Smooth muscle cell (in vitro differentiated cells): ENCODE measurements around the gene EOGT. TPM values are rescaled to one million over a fixed set of nuclear protein-coding genes. Genes with fewer than 3 reads are reported as not detected.

Source experiments
- DNase-seq: peaks from one replicate; lab custom pipeline; 2025; ENCODE audit not compliant: unreplicated experiment; lab: John Stamatoyannopoulos, UW
- H2AFZ ChIP-seq: fragments of 200-600 bp; sonication (generic); 2 replicates; pipeline ENCODE4 v1.6.0; 2016; ENCODE audit warnings: antibody characterized with exemption, low read depth, mild to moderate bottlenecking
- H3F3A ChIP-seq: fragments of 200-600 bp; sonication (generic); 2 replicates; pipeline ENCODE4 v1.6.0; 2017; ENCODE audit warnings: antibody characterized with exemption, low read depth
- H3K27ac ChIP-seq: fragments of 200-600 bp; sonication (generic); 2 replicates; pipeline ENCODE4 v1.5.1; 2016; ENCODE audit warnings: low read depth, mild to moderate bottlenecking
- H3K27me3 ChIP-seq: fragments of 200-600 bp; sonication (generic); 2 replicates; pipeline ENCODE4 v1.6.1; 2016; ENCODE audit warnings: low read depth, mild to moderate bottlenecking
- H3K36me3 ChIP-seq: fragments of 200-600 bp; sonication (generic); 2 replicates; pipeline ENCODE4 v1.5.1; 2016; ENCODE audit warnings: low read depth
- H3K4me1 ChIP-seq: fragments of 200-600 bp; sonication (generic); 2 replicates; pipeline ENCODE4 v1.5.1; 2016; ENCODE audit warnings: low read depth
- H3K4me2 ChIP-seq: fragments of 200-600 bp; sonication (generic); 2 replicates; pipeline ENCODE4 v1.6.0; 2016; ENCODE audit warnings: mild to moderate bottlenecking
- H3K4me3 ChIP-seq: fragments of 200-600 bp; sonication (generic); 2 replicates; pipeline ENCODE4 v1.5.1; 2016; ENCODE audit warnings: mild to moderate bottlenecking
- H3K79me2 ChIP-seq: fragments of 200-600 bp; sonication (generic); 2 replicates; pipeline ENCODE4 v1.6.0; 2016; ENCODE audit warnings: low read depth, mild to moderate bottlenecking
- H3K9ac ChIP-seq: fragments of 200-600 bp; sonication (generic); 2 replicates; pipeline ENCODE4 v1.6.0; 2016; ENCODE audit warnings: low read depth
- H3K9me3 ChIP-seq: fragments of 200-600 bp; sonication (generic); replicated peaks from 2 replicates; pipeline ENCODE4 v1.5.1; 2016; ENCODE audit warnings: low read depth
- H4K20me1 ChIP-seq: fragments of 200-600 bp; sonication (generic); 2 replicates; pipeline ENCODE4 v1.6.0; 2016; ENCODE audit warnings: low read depth
- CTCF ChIP-seq: fragments of 200-600 bp; sonication (generic); IDR thresholded peaks from 2 replicates; pipeline ENCODE4 v1.5.1; 2017; ENCODE audit warnings: borderline replicate concordance, mild to moderate bottlenecking, antibody characterized with exemption; ENCODE audit not compliant: insufficient read depth, poor library complexity, severe bottlenecking
- WGBS: methylation state at CpG from one replicate; pipeline ENCODE4 v1.1.7; 2016; ENCODE audit warnings: low lambda C conversion rate; 5-methylcytosine and 5-hydroxymethylcytosine counted together
- polyA plus RNA-seq: library from polyadenylated mRNA; unstranded; fragments of >200 nt; fragmentation: Nextera tagmentation; extraction: Ambion mirVana; gene quantifications from 2 replicates; pipeline ENCODE4 v1.2.1, GENCODE V29; 2016
- total RNA-seq: library from RNA; depleted of rRNA; stranded (reverse); fragments of >200 nt; gene quantifications from 2 replicates; pipeline ENCODE4 v1.2.3, GENCODE V29; 2014

EOGT gene
- total and polyA plus RNA-seq, 2 experiments from 2014 or later: 21.2 to 30.6 TPM

GRCh38 chr3:69032142-69032541, 18.7 kb upstream of the EOGT start:
- Histone ChIP-seq H3K4me2 (no peak overlapping the region), H3K9me3 (no peaks in the 10 kb centered on the region)

GRCh38 chr3:69031635-69032034, 18.2 kb upstream of the EOGT start:
- TF ChIP-seq CTCF: no peak
- Histone ChIP-seq H3K4me3 (no peak overlapping the region), H2AFZ (no peak overlapping the region), H3K9me3 (no peaks in the 10 kb centered on the region), H3K9ac (no peak overlapping the region), H3K36me3 (peaks cover 60% of the 10 kb centered on the region), H3K27me3 (no peaks in the 10 kb centered on the region), H3K4me2 (no peak overlapping the region), H3K27ac (no peak overlapping the region), H3K79me2 (peaks cover 10% of the 10 kb centered on the region), H3K4me1 (no peaks in the 10 kb centered on the region), H4K20me1 (peaks cover 27% of the 10 kb centered on the region), H3F3A (no peaks in the 10 kb centered on the region)
- no peak for DNase-seq
- 97% methylated on average over 1 of the region's 1 CpG for WGBS

More at GRCh38 chr3:69032142-69032541, 18.7 kb upstream of the EOGT start:
- H3K4me1 ChIP-seq: no peaks in the 10 kb centered on the region
- no peak overlapping the region for H3K27ac ChIP-seq
- no peak overlapping the region for H3K4me3 ChIP-seq
- H3K79me2 ChIP-seq: peaks cover 14% of the 10 kb centered on the region
- H3K9ac ChIP-seq: no peak overlapping the region
- peaks cover 31% of the 10 kb centered on the region for H4K20me1 ChIP-seq
- H3K27me3 ChIP-seq: no peaks in the 10 kb centered on the region
- 91% methylated on average over 2 of the region's 2 CpGs for WGBS
- H3K36me3 ChIP-seq: peaks cover 62% of the 10 kb centered on the region
- no peak for DNase-seq
- no peak for TF ChIP-seq CTCF
- no peak overlapping the region for H2AFZ ChIP-seq
- no peaks in the 10 kb centered on the region for H3F3A ChIP-seq

- no peaks in the 10 kb centered on the region for H3K9me3 ChIP-seq
- H3K79me2 ChIP-seq: no peaks in the 10 kb centered on the region
- H2AFZ ChIP-seq: no peak overlapping the region
- peaks cover 23% of the 10 kb centered on the region for H4K20me1 ChIP-seq
- no peak overlapping the region for H3K9ac ChIP-seq
- no peak overlapping the region for H3K4me3 ChIP-seq
- peaks cover 27% of the 10 kb centered on the region for H3F3A ChIP-seq
- H3K27ac ChIP-seq: no peak overlapping the region
- 76% methylated on average over 4 of the region's 4 CpGs for WGBS
- no peaks in the 10 kb centered on the region for H3K4me1 ChIP-seq
- H3K36me3 ChIP-seq: peaks cover 20% of the 10 kb centered on the region
- TF ChIP-seq CTCF: no peak
- H3K4me2 ChIP-seq: no peak overlapping the region
- no peak for DNase-seq
- no peaks in the 10 kb centered on the region for H3K27me3 ChIP-seq
Observed at GRCh38 chr3:69020857-69021256, 7.4 kb upstream of the EOGT start.

- WGBS: 63% methylated on average over 2 of the region's 2 CpGs
- peak; percentile 17 for TF ChIP-seq CTCF
- H3F3A ChIP-seq: peaks cover 31% of the 10 kb centered on the region
Observed at GRCh38 chr3:69020424-69020823, 6.9 kb upstream of the EOGT start.

More at GRCh38 chr3:69020424-69020823, 6.9 kb upstream of the EOGT start:
- no peaks in the 10 kb centered on the region for H3K4me1 ChIP-seq
- no peak overlapping the region for H3K4me3 ChIP-seq
- H2AFZ ChIP-seq: no peak overlapping the region
- no peaks in the 10 kb centered on the region for H3K79me2 ChIP-seq
- H3K9me3 ChIP-seq: no peaks in the 10 kb centered on the region
- no peak for DNase-seq
- H3K4me2 ChIP-seq: no peak overlapping the region
- no peak overlapping the region for H3K27ac ChIP-seq
- H4K20me1 ChIP-seq: peaks cover 23% of the 10 kb centered on the region
- no peak overlapping the region for H3K9ac ChIP-seq
- H3K36me3 ChIP-seq: peaks cover 20% of the 10 kb centered on the region
- no peaks in the 10 kb centered on the region for H3K27me3 ChIP-seq
